HG03060 (cell line): Measurements from ENCODE around the gene SLC16A5.

Experiments used
- ATAC-seq: cut with Tn5 transposase; IDR thresholded peaks from one replicate; pipeline ENCODE4 v1.9.1; 2021; ENCODE audit warnings: low read depth, moderate number of reproducible peaks; ENCODE audit not compliant: unreplicated experiment

Gene SLC16A5

DNA sequence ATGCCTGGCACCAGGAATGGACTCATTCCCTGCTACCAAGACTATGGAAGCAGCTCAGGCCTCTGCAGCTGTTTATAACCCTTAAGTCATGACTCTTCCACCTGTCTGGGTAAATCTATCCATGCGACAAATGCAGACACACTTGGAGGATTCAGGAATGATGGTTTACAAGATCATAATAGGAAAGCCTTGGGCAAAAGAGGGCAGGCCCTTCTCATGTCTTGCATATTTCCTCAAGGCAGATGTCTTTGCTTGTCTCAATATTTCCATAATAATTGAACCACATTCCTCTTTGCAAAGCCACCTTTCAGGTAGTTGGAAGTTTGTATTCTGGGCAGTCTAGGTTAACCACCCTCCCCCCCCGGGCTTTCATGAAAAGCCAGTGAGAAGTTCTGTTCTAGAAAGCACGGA lies 67.4 kb downstream of the SLC16A5 start:
- ATAC-seq, result no peak
